Measurements from ENCODE around the gene SASH1. TPM values are rescaled to one million over a fixed set of nuclear protein-coding genes. Genes with fewer than 3 reads are reported as not detected.

Gene SASH1
- polyA plus RNA-seq, 12 donors: 40.5 to 57.4 (median 47.6) TPM; not detected in 1

GRCh38 chr6:148544421-148544820 lies 201.8 kb downstream of the SASH1 start:
- DNase-seq: no peak

GRCh38 chr6:148545901-148546300 lies 203.3 kb downstream of the SASH1 start:
- no peak for DNase-seq

DNA sequence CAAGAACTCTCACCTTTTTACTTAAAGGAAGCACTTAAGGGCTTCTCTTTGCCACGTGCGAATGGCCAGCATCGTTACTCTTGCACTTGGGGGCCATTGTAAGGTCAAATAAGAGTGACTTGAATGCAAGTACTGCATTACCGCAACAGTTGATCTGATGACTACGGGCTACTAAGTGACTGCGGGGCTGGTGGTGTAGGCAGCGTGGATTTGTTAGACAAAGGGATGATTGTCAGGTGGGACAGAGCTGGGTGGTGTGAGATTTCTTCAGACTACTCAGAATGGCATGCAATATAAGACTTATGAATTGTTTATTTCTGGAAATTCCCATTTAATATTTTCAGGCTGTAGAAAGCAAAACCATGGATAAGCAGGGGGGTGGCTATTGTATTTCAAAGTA lies 204.5 kb downstream of the SASH1 start:
- DNase-seq: no peak

- peak; percentile 41 for DNase-seq
These were observed 205.6 kb downstream of the SASH1 start for GRCh38 chr6:148548065-148548748.

GRCh38 chr6:148548749-148549140 lies 206.1 kb downstream of the SASH1 start:
- DNase-seq: no peak

DNA sequence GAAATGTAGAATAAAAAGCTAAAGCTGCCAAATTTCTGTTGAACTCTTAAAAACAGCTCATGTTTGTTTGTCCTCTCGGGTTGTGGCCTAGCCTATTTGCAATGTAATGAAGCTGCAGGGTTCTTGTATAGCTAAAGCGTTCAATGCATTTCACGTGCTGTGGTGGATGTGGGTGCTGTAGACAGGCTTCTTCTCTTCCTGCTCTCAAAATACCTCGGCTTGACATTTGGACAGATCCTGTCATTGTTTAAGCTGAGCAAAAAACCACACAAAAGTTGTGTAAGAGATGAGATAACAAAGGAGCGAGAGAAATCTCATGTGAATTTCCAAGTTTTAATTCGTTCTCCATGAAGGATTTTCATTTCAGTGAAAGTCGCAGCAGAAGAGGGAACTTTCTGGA lies 207.9 kb downstream of the SASH1 start:
- no peak for DNase-seq

DNA sequence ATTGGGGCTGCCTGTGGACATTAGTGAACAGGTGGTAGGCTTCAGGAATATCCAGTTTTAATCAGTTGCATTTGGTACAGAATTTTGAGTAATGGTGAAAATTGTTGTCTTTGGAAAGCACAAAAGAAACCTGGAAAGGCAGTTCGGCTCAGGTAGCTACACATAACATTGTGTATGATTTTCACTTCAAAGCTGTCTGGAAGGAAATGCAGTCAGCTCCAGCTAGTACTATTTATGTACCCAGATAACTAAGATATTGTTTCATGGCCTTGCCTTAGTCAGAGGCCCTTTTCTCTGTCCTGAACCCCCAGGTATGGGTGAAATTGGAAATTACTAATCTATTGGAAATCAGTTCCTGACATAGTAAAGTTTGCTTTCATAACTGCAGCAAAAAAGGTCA lies 208.6 kb downstream of the SASH1 start:
- no peak for DNase-seq

GRCh38 chr6:148556410-148556809 lies 213.8 kb downstream of the SASH1 start:
- no peak for DNase-seq

DNA sequence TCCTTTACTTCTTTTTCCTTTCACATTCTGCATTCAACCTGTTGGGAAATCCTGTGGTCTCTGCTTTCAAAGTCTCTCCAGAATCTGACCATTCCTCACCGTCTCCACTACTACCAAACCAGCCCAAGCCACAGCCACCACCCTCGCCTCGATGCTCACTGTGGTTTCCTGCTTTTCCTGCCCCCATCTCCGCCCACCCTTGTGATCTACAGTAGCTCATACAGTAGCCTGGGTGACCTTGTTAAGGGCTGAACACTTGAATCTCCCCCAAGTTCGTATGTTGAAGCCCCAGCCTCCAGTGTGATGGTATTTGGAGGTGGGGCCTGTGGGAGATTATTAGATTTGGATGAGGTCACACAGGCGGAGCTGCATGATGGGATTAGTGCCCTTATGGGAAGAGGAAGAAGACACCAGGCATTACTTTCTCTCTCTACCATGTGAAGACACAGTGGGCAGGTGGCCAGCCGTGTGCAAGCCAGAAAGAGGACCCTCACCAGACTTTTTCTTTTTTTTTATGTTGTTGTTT lies 215.2 kb downstream of the SASH1 start:
- no peak for DNase-seq

- DNase-seq: peak; percentile 85
These were observed 217.3 kb downstream of the SASH1 start for GRCh38 chr6:148559848-148560433.

GRCh38 chr6:148561629-148562028 lies 219.0 kb downstream of the SASH1 start:
- no peak for DNase-seq

- DNase-seq: no peak
These were observed 220.4 kb downstream of the SASH1 start for GRCh38 chr6:148563066-148563465.

DNA sequence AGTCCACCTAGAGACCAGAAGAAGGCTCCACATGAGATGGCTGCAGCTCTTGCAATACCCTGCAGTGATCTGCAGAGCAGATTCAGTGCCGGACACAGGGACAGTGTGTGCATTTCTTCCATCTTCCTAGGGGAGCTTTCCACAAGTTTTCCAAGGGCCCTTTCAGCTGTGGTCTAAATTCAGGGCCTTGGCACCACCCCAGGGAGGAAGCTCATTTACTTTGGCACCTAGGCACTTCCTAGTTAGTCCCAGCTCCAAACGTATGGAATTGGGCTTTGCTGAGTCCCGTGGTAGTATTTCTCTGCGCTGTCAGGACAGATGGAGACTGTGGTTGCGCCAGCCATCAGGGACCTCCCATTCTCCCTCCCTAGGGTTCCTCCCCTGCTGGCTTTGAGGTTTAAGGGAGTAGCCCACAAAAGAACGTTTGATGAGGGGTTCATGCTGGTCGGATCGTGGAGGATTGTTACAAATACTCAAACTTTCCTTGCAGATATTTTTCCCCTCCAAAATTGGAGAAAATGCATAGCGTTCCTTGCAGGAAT lies 221.9 kb downstream of the SASH1 start:
- DNase-seq: no peak

DNA sequence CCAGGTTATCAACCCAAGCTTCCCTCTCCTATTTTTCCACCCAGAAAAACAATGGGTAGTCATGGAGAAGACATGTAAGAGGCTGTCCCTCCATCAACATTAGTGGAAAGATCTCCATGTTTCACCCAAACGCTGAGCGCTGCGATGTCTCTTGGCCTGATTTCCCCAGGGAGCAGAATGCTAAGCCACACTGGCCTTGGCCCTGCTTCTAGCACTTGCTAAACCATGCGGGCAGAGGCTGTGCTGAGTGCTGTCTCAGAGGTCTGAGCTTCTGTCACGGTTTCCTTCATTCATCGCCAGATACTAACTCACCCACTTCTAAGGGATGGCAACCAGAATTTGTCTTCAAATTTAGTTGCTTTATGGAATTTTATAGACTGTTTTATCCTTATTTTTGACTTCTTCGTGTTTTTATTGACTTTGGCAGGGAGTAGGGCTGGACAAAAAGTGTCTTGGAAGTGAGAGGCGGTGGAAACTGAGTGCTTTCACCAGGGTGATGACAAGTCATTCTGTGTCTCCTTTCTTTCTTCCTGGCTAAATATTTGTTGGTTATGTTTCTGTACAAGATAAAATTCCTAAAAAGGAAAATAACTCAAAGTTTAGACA lies 222.8 kb downstream of the SASH1 start:
- no peak for DNase-seq

DNA sequence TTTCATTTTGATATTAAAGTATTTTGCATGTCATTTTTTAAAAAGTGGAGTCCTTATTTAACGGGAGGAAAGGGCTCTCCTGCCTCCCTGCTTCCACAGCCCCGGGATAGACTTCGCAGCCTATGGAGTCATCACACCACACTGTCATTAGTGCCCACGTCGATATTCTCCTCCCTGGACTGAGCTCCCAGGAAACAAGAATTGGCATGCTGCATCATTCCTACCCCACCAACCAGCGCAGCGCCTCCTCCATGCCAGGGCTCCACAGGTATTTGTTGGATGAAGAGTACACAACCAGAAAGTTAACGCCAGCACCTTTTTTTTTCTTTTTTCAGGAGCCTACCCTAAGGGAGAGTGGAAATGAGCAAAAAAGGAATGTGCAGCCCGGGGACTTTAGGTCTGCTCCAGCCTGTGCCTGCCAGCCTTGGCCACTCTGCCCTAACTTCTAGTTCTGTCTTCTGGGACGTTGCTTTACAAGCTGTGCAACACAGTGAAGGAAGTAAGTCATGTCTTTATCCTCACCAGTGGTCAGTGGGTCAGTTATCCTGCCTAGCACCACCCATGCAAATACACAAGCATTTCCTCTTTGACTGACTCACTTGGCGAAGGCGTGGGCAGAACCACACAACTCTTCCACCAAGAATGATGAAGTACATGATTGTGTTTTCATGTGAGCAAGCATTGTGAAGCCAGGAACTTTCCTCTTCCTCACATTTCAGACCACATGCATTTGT lies 223.5 kb downstream of the SASH1 start:
- DNase-seq: no peak

DNA sequence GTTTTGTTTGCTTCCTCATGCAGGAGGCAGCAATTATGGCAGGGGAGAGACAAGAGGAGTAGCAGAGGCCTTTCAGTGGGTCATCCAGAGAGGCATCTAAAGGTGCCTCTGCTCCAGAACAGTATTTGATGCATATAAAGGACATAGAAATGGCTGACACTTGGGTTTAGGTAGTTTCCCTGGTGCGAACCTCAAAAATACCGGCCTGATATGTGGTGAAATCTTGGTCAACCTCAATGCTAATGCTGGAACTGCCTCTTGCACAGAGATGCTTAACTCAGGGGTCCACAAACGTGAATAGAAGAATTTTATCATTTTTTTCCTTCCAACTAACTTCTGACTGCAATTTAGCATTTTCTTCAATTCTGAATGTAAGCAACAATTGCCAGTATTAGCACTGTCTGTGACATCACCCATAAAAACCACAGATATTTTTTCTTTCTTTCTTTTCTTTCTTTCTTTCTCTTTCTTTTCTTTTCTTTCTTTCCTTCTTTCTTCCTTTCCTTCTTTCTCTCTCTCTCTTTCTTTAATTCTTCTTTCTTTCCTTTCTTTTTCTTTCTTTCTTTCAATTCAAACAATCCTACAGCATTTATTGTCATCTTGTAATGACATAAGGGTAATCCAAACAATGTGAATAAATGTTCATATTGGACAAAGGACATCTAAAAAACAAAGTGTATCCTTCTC lies 224.2 kb downstream of the SASH1 start:
- DNase-seq: no peak

DNA sequence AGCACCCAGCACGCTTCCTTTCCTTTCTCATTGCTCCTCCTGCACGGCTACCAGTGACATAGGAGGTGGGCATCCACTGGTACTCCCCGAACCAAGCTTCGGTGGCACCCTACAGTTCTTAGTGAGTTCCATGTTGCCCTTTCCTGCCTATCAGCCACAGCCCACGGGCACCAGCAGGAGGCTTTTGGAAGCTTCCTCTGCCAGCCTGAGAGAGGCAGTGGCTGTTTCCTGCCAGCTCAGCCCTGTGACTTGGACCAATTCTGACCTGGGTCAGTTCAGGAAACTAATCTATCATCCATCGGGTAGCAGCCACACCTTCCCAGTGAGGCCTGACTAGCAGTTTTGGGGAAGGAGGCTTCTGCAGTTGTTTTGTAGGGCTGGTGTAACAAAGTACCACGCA lies 227.8 kb downstream of the SASH1 start:
- no peak for DNase-seq

- DNase-seq: no peak
These were observed 230.2 kb downstream of the SASH1 start for GRCh38 chr6:148572676-148573335.

DNA sequence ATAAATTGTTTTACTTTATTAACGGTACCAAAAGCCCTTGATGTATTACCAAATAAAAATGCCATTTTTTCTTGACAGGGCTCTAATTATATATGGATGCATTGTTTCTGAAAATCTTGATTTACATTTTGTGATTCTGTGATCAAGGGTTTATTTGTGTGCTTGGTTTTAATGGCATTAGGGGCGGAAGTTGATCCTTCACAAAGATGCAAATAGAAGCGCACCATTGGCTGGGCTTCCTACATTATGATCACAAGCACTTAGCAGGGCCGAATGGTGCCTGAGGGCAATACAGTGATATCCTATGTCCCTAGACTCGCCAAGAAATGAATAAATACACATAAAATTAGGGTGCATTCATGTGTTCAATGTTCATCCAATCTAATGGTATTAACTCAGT lies 231.3 kb downstream of the SASH1 start:
- no peak for DNase-seq

GRCh38 chr6:148577687-148578488 lies 235.2 kb downstream of the SASH1 start:
- peak; percentile 87 for DNase-seq
